Measurements from ENCODE around the gene ELK1.
"Not testable (repeated sequence)": the region's sequence is repeated elsewhere in the genome, so short reads cannot be mapped to it uniquely, and the experiment has no call there.

Gene ELK1

GRCh38 chrX:47610511-47610910, 39.9 kb downstream of the ELK1 start:
- DNase-seq = no peak

GRCh38 chrX:47608130-47608810, 42.1 kb downstream of the ELK1 start:
- DNase-seq = no peak

- no peak for DNase-seq
Observed at GRCh38 chrX:47607091-47607490, 43.3 kb downstream of the ELK1 start.

GRCh38 chrX:47605024-47605423, 45.3 kb downstream of the ELK1 start:
- no peak for DNase-seq

GRCh38 chrX:47603125-47603524, 47.2 kb downstream of the ELK1 start:
- not testable (repeated sequence) for DNase-seq

GRCh38 chrX:47597222-47597621, 53.1 kb downstream of the ELK1 start:
- DNase-seq = no peak

GRCh38 chrX:47596256-47596655, 54.1 kb downstream of the ELK1 start:
- no peak for DNase-seq

- DNase-seq = no peak
Observed at GRCh38 chrX:47595716-47596251, 54.6 kb downstream of the ELK1 start.

- DNase-seq = no peak
Observed at GRCh38 chrX:47593522-47593921, 56.8 kb downstream of the ELK1 start.

GRCh38 chrX:47590984-47591383, 59.4 kb downstream of the ELK1 start:
- DNase-seq = no peak

- no peak for DNase-seq
Observed at GRCh38 chrX:47587906-47588735, 62.2 kb downstream of the ELK1 start.

- no peak for DNase-seq
Observed at GRCh38 chrX:47587091-47587891, 63.1 kb downstream of the ELK1 start.

GRCh38 chrX:47586043-47586787, 64.1 kb downstream of the ELK1 start:
- DNase-seq = no peak
